ENCODE data around the gene FGF21.
A peak's percentile ranks its signal among the peaks of the same experiment; 100 is the strongest.
"Not testable (repeated sequence)": the region's sequence is repeated elsewhere in the genome, so short reads cannot be mapped to it uniquely, and the experiment has no call there.

Gene FGF21

DNA sequence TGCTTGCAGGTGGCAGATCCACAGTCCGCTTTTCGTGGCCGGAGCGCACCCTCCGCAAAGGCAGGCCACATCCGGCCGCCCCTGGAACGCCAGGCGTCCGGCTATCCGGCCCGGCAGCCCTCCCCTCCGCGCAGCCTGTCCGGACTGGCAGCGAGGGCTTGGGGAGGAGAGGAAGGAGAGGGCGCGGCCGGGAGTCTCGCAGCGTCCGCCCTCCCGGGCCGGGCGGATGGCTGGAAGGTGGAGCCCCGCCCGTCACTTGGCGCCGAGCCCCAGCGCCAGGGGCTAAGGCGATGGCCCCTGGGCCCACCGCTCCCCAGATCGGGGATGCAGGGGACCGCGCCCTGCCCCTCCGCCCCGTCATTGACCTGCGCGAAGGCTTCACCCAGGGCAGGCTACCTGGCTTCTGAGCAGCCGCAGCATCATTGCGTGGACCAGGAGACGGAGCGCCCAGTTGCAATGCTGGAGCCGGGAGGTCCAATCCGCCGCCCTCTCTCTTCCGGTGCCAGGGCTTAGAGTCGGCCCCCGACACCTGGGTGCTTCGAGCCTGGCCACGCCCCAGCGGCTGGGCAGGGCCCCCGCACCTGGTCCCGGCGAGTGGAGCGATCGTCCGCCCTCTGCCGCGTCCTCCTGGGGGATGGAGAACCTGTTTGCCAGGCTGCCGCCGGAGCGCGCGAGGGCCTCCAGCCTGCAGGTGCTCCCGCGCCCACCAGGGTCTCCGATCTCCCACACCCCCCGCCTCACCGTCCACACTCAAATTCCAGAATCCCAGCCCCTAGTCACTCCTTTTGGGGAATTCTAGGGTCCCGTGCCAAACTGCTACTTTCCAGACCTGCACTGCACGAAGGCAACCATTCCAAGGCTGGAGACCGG, 2.6 kb upstream of the FGF21 start, which contains the start of gene FUT1:
TSS of gene FUT1 (minus strand) at position 146 of the 870 bp plus-strand sequence. CDS start 1,360 bp downstream, outside the sequence.
- peak; percentile 78 for DNase-seq

DNA sequence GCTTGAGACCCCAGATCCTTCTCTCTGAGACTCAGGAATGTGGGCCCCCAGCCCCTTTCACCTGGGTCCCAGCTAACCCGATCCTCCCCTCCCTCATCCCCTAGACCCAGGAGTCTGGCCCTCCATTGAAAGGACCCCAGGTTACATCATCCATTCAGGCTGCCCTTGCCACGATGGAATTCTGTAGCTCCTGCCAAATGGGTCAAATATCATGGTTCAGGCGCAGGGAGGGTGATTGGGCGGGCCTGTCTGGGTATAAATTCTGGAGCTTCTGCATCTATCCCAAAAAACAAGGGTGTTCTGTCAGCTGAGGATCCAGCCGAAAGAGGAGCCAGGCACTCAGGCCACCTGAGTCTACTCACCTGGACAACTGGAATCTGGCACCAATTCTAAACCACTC, 463 bp downstream of the FGF21 start:
- DNase-seq, result no peak

DNA sequence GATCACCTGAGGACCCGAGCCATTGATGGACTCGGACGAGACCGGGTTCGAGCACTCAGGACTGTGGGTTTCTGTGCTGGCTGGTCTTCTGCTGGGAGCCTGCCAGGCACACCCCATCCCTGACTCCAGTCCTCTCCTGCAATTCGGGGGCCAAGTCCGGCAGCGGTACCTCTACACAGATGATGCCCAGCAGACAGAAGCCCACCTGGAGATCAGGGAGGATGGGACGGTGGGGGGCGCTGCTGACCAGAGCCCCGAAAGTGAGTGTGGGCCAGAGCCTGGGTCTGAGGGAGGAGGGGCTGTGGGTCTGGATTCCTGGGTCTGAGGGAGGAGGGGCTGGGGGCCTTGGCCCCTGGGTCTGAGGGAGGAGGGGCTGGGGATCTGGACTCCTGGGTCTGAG, 888 bp downstream of the FGF21 start:
- DNase-seq, result no peak

DNA sequence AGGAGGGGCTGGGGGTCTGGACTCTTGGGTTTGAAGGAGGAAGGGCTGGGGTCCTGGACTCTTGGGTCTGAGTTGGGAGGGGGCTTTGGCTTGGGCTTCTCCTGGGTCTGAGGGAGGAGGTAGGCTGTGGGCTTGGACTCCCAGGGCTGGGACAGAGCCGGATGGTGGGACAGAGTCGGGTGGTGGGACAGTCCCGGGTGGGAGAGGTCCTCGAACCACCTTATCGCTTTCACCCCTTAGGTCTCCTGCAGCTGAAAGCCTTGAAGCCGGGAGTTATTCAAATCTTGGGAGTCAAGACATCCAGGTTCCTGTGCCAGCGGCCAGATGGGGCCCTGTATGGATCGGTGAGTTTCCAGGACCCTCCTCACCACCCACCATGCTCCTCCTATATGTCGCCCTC, 1.4 kb downstream of the FGF21 start:
- no peak for DNase-seq

DNA sequence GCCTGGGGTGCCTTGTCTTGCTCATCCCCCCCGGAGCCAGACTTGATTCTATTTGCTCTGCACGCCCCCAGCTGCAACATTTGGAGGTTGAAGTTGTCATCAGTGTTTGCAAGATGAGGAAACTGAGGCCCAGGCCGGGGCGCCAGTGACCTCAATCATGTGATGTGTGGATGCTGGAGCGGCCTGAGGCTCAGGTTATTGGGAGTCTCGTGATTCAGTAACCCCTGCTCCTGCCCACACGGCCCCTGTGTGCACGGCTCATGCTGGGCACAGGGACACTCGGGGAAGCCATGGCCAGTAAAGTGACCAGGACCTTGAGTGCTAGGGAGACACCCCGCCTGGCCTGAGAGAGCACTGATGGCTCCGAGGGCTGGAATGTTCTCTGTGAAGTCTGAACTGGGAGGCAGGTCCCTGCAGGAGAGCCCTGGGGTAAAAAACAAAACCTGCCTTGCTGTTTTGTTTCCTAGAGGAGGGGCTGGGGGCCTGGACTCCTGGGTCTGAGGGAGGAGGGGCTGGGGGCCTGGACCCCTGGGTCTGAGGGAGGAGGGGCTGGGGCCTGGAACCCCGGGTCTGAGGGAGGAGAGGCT, 1.9 kb downstream of the FGF21 start:
- DNase-seq, result no peak

DNA sequence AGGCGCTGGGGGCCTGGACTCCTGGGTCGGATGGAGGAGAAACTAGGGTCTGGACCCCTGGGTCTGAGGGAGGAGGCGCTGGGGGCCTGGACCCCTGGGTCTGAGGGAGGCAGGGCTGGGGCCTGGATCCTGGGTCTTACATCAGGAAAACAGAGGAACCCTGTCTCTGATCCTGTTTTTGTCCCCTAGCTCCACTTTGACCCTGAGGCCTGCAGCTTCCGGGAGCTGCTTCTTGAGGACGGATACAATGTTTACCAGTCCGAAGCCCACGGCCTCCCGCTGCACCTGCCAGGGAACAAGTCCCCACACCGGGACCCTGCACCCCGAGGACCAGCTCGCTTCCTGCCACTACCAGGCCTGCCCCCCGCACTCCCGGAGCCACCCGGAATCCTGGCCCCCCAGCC, 2.4 kb downstream of the FGF21 start:
- no peak for DNase-seq

DNA sequence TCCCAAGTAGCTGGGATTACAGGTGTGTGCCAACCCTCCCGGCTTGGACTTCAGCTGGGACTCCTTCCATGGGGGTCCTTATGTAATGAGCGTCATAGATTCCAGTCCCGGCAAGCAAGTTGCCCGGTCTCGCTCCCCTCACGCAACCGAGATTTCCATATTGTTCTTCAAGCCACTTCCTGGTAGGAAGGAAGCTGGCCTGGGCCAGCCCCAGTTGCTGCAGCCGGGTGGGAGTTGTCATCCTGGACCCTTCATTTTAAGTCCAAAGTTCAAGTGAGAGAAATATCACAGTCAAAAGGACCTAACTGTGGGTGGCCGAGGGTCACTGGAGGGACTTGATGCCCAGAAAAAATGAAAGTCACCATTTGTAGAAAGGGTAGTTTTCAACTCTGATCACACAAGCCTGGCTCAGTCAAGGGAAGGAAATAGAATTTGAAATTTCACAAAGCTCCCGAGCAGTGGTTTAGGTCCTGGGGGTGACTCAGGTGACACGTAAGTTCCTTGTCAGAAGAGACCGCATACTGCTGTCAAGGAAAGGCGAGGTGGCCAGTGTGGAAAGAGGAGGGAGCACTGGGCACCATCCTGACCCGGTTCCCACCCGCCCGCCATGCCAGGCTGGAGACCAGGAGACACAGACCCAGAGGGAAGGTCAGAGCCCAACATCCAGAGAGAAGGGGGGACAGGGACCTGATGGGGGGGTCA, 5.3 kb downstream of the FGF21 start:
- DNase-seq, result no peak

DNA sequence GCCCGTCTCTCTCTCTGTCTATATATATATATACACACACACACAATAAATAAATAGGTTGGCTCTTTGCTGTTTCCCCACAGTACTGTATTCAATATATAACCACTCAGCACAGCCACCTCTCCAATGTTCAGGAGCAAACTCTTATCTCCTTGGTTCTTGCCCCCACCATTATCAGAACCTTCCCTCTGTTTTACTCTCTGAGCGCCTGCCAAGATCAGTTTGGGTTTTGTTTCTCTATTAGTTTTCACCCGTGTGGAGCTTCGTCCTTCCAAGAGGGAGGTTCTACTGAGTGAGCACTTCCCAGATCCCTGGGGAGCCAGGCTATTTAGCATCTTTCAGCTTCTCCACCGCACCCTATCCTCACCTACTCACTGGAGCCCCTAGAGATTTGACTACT, 10.5 kb downstream of the FGF21 start:
- peak; percentile 90 for DNase-seq

DNA sequence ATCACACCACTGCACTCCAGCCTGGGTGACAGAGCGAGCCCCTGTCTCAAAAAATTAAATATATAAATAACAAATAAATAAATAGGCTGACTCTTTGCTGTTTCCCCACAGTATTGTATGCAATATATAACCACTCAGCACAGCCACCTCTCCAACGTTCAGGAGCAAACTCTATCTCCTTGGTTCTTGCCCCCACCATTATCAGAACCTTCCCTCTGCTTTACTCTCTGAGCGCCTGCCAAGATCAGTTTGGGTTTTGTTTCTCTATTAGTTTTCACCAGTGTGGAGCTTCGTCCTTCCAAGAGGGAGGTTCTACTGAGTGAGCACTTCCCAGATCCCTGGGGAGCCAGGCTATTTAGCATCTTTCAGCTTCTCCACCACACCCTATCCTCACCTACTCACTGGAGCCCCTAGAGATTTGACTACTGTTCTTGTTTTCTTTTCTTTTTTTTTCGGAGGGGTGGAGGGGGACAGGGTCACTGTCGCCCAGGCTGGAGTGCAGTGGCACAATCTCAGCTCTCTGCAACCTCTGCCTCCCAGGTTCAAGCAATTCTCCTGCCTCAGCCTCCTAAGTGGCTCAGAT, 12.9 kb downstream of the FGF21 start:
- peak; percentile 69 for DNase-seq

DNA sequence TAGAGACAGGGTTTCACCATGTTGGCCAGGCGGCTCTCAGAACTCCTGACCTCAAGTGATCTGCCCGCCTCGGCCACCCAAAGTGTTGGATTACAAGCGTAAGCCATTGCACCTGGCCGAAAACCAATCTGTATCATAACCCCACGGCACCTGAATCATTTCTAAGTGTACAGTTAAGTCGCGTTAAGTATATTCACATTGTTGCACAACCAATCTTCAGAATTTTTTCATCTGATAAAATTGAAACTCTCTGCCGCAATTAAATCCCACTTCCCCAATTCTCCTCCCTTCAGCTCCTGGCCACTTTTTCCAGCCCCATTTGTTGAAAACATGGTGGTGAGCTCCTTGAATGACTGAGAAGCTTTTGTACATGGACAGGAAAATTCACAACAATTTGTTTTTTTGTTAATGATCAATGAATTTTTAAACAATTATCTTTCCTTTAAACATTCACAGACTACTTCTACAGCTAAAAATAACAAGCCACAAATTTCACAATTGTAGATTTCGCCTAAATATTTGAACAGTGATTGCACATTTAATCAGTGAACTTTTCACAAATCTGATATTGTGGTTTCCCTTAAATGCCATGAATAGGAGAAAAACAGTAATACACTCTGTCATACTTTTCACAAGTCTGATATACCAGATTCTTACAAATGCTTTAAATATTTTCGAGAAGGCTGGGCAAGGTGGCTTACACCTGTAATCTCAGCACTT, 13.8 kb downstream of the FGF21 start:
- peak; percentile 58 for DNase-seq

DNA sequence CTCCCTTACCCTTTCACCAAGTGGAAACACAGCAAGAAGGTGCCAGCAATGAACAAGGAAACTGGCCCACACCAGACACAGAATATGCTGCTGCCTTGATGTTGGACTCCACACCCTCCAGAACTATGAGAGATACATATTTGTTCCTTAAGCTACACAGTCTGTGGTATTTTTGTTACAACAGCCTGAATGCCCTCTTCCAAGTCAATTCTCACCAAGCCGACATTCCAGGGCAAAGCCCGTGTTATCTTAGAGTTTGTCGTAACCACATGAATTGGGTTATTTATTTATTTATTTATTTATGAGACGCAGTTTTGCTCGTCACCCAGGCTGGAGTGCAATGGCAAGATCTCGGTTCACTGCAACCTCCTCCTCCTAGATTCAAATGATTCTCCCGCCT, 14.9 kb downstream of the FGF21 start:
- DNase-seq, result no peak

DNA sequence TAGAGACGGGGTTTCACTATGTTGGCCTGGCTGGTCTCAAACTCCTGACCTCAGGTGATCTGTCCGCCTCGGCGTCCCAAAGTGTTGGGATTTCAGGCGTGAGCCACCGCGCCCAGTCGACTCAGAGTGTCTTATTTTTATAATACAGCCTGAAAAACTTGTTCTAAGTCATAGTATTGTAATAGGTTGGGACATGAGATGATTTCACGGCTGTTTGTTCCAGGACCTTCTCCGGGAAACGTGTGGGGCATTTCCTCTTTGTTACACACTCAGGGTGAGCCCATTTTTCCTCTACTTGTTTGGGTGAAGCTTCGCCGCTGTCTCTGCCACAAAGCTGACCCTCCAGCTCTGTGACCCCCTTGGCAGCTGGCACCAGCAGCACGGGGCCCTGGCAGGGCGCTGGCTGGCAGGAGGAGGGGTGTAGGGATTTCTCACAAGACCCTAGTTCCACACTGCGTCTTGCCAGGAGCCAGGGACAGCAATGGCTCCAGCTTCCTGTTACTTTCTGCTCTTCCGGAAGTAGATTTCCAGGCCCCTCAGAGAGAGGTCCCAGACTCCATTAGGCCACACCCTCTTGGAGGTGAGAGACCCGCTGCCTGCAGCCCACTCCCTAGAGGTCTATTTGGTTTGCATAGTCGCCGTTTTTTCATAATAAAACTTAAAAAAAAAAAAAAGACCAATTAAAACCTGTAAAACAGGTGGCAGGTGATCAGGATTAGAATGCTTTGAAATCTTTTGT, 15.6 kb downstream of the FGF21 start:
- no peak for DNase-seq

DNA sequence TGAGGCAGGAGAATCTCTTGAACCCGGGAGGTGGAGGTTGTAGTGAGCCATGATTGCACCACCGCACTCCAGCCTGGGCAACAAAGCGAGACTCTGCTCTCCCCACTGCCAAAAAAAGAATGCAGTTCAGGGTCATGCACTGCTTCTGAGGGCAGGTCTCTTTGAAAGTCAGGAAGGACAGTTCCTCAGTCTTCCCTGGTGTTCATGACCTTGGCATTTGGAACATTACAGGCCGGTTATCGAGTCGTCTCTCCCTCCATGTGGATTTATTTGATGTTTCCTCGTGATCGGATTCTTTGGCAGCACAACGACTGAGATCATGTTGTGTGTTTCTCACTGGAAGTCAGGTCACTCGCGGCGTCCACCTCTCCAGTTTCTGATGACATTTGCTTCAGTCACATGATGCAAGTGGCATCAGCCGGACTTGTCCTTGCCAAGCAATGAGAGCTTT, 17.2 kb downstream of the FGF21 start:
- DNase-seq, result no peak

DNA sequence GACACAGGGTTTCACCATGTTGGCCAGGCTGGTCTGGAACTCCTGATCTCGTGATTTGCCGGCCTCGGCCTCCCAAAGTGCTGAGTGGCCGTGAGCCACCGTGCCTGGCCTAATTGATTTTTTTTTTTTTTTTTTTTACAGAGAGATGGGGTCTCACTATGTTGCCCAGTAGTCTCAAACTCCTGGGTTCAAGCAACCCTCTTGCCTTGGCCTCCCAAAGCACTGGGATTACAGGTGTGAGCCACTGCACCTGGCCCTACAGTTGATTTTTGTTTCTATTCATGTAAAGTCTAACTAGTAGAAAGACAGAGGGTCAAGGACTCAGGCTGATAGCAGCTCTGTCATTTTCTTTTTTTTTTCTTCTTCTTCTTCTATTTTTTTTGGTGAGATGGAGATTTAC, 21.8 kb downstream of the FGF21 start:
- DNase-seq, result no peak

DNA sequence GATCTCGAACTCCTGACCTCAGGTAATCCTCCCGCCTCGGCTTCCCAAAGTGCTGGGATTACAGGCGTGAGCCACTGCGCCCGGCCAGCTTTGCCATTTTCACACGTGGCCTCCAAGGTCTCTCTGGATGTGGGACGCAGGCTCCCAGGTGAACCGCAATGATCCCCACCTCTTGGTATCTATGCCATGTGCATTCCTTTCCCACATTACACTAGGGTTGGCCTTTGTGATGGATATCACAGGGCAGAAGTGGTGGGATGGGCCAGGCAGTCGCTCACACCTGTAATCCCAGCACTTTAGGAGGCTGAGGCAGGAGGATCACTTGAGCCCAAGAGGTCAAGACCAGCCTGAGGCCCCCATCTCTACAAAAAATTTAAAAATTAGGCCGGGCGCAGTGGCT, 22.4 kb downstream of the FGF21 start:
- no peak for DNase-seq

DNA sequence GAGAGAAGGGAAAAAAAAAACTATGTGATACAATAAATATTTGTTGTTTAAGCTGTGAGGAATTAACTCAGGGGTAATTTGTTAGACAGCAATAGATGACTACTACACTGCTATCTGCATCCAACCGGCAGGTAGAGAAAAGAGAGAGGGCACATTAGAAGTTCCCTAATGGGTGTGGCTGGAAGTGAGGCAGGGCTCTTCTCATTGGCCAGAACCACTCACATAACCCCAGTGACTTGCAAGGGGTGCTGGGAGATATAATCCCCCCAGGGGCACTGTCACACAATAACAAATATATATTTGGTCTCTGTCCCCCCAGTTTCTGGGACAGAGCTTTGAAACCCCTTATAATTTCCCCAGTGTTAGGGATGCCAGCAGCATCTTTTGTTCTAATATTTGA, 24.3 kb downstream of the FGF21 start:
- peak; percentile 37 for DNase-seq

DNA sequence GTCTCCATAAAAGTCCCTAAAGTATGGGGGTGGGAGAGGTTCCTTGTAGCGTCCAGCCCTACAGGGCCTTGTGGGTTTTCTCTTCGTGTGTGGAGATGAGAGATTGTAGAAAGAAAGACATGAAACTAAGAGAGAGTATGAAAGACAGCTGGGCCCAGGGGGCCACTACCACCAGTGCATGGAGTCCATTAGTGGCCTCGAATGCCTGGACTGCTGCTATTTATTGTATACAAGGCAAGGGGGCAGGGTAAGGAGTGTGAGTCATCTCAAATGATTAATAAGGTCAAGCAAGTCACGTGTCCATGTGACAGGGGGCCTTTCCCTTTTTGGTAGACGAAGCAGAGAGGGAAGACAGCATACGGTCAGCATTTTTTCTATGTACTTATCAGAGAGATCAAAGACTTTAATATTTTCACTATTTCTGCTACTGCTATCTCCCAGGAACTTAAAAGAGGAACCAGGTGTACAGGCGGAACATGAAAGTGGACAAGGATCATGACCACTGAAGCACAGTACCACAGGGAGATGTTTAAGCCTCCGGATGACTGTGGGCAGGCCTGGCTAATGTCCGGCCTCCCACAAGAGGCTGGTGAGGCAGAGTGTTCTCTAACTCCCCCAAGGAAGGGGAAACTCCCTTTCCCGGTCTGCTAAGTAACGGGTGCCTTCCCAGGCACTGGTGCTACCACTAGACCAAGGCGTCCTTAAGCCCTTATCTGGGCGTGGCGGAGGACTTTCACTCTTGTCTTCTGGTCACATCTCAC, 25.5 kb downstream of the FGF21 start:
- DNase-seq, result peak; percentile 59

DNA sequence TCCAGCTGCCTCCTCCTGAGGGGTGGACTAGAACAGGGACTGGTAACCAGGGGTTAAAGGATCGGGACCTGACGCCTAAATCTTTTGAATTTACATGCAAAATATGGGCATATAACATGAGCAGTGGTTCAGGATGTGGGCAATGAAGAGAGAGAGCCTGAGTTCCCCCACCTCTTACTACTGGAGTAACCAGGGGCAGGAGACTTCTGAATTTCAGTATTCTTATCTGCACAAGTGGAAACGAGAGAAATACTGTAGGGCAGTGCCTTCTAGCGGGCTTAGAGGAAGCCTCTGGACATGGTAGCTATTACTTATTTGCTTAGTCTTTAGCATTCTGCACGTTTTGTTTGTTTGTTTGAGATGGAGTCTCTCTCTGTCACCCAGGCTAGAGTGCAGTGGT, 29.2 kb downstream of the FGF21 start:
- DNase-seq, result peak; percentile 60

DNA sequence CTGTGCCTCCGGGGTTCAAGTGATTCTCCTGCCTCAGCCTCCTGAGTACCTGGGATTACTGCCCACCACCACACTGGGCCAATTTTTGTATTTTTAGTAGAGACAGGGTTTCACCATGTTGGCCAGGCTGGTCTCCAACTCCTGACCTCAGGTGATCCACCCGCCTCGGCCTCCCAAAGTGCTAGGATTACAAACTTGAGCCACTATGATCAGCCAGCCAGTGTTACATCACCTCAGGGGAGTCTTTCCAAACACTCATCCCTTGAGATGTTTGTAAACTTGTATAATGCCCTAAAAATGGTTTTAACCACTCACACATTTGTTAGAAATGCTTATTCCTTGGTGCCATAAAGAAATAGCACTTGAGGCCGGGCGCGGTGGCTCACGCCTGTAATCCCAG, 31.1 kb downstream of the FGF21 start:
- not testable (repeated sequence) for DNase-seq

DNA sequence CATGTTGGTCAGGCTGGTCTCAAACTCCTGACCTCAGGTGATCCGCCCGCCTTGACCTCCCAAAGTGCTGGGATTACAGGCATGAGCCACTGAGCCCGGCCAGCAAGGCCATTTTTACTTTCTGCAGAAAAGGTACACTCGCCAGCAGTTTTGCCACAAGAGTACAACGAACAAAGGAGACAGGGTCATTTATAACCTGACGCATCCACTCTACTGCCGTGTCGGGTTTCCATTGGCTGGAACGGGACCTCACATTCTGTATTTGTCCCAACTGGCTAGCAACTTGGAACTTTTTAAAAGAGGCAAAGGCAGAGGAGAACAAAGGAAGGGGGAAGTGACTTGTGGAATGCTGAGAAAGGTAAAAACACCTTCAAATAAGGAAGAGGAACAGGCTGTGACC, 32.0 kb downstream of the FGF21 start:
- not testable (repeated sequence) for DNase-seq

DNA sequence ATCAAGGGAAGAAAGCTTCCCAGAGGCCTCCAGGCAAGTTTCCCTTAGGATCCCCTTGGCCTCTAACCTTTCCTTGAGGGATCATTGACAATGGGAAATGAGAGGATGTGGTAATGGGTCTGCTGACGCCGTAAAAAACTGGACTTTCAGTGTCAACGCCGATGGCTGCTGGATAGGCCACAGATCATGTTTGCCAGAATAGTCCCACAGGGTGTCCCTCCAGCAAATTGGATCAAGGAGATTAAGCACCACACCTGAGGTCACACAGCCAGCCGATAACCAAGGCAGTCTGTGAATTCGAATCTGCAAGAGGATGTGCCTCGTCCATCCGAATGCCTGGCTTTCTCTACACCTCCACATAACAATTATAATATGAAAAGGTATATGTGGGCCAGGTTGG, 37.9 kb downstream of the FGF21 start:
- no peak for DNase-seq
